Endodermal cell (in vitro differentiated cells): ENCODE measurements around the gene DCK. TPM values are rescaled to one million over a fixed set of nuclear protein-coding genes. Genes with fewer than 3 reads are reported as not detected.

Source experiments
- DNase-seq: peaks from one replicate; pipeline ENCODE4 v3.0.0-alpha.2; 2017
- H3K27ac ChIP-seq: 2 replicates; pipeline ENCODE4 v1.5.1; 2013; ENCODE audit warnings: mild to moderate bottlenecking, low read depth, low read length, moderate library complexity
- H3K27me3 ChIP-seq: 2 replicates; pipeline ENCODE4 v1.6.1; 2013; ENCODE audit warnings: mild to moderate bottlenecking, low read length, moderate library complexity; ENCODE audit not compliant: insufficient read depth, control insufficient read depth, poor library complexity, severe bottlenecking
- H3K36me3 ChIP-seq: 2 replicates; pipeline ENCODE4 v1.7.0; 2013; ENCODE audit warnings: mild to moderate bottlenecking, low read length, moderate library complexity; ENCODE audit not compliant: control insufficient read depth, insufficient read depth
- H3K4me1 ChIP-seq: one replicate; pipeline ENCODE4 v1.7.0; 2013; ENCODE audit warnings: low read length; ENCODE audit not compliant: control insufficient read depth, insufficient read depth
- H3K4me3 ChIP-seq: 2 replicates; pipeline ENCODE4 v1.5.1; 2013; ENCODE audit warnings: mild to moderate bottlenecking, low read length, moderate library complexity
- H3K9ac ChIP-seq: 2 replicates; pipeline ENCODE4 v1.6.1; 2013; ENCODE audit warnings: mild to moderate bottlenecking, low read length, moderate library complexity; ENCODE audit not compliant: poor library complexity, severe bottlenecking; ENCODE audit errors: extremely low read depth
- H3K9me3 ChIP-seq: 2 replicates; pipeline ENCODE4 v1.6.1; 2013; ENCODE audit warnings: mild to moderate bottlenecking, low read length, moderate library complexity; ENCODE audit not compliant: control insufficient read depth
- H3K27ac Mint-ChIP-seq: 2 replicates; pipeline ENCODE4 v1.8.0; 2020; ENCODE audit warnings: mixed read lengths
- H3K27me3 Mint-ChIP-seq: 2 replicates; pipeline ENCODE4 v1.8.0; 2021; ENCODE audit warnings: mild to moderate bottlenecking, mixed read lengths; ENCODE audit not compliant: insufficient read depth
- H3K36me3 Mint-ChIP-seq: 2 replicates; pipeline ENCODE4 v1.8.0; 2020; ENCODE audit warnings: low read depth, mixed read lengths
- H3K4me1 Mint-ChIP-seq: 2 replicates; pipeline ENCODE4 v1.8.0; 2020; ENCODE audit warnings: mixed read lengths
- H3K4me3 Mint-ChIP-seq: 2 replicates; pipeline ENCODE4 v1.8.0; 2020; ENCODE audit warnings: mild to moderate bottlenecking, moderate library complexity, mixed read lengths
- H3K9me3 Mint-ChIP-seq: 2 replicates; pipeline ENCODE4 v1.8.0; 2020; ENCODE audit warnings: mild to moderate bottlenecking, mixed read lengths
- CTCF ChIP-seq: fragments of 200-600 bp; sonication (generic); conservative IDR thresholded peaks from 2 replicates; pipeline ENCODE4 v1.5.0; 2021; ENCODE audit warnings: antibody characterized with exemption, mild to moderate bottlenecking
- WGBS, 2 experiments: methylation state at CpG; one replicate each; pipeline versions ENCODE4 v1.1.5 to v1.1.7; 2013; ENCODE audit warnings: missing lambda C conversion rate in 2 of 2, mixed read lengths in 1 of 2; ENCODE audit not compliant: insufficient coverage in 1 of 2, insufficient read length in 1 of 2; 5-methylcytosine and 5-hydroxymethylcytosine counted together
- long read RNA-seq, 4 experiments: library from polyadenylated mRNA in 2 of 4; library from RNA in 1 of 4; library from capped mRNA in 1 of 4; stranded (forward) in 3 of 4; unstranded in 1 of 4; transcript quantifications; one replicate each; pipeline ENCODE4 v2.0.0, GENCODE V29; 2020 to 2021; ENCODE audit warnings: inconsistent platforms in 1 of 4
- polyA plus RNA-seq, 2 experiments: library from polyadenylated mRNA; stranded (reverse); fragments of 50-300 nt; gene quantifications; one replicate each; pipeline ENCODE4 v1.2.3, GENCODE V29; 2013
- total RNA-seq, 2 donors: library from RNA; stranded (reverse); fragmentation: NEBNext Ultra II Directional in 1 of 2; extraction: Animal tissue kit (Norgen Biotek cat#: 25700) in 1 of 2; gene quantifications; 2 replicates in 1 of 2; 3 replicates in 1 of 2; pipeline ENCODE4 v1.2.1, GENCODE V29; 2021

Gene DCK
- 10 to 100 TPM; 15.3 to 26.1 TPM for total RNA-seq
- polyA plus RNA-seq (2013, experiment 1 of 2) = 38.0 TPM
- polyA plus RNA-seq (2013, experiment 2 of 2) = 41.7 TPM
- long read RNA-seq, experiment 1, transcript DCK-201 (7 exons, 2,716 nt) = major isoform, 13 of 27 reads
- long read RNA-seq, experiment 1, partial matches to known transcripts = 13 of 27 reads
- long read RNA-seq, experiment 1, other reads (novel, unspliced or antisense) = 1 of 27 reads
- long read RNA-seq, experiment 2, transcript DCK-202 (7 exons, 2,683 nt) = minor isoform, 6 of 93 reads
- long read RNA-seq, experiment 2, transcript DCK-201 (7 exons, 2,716 nt) = major isoform, 84 of 93 reads
- long read RNA-seq, experiment 2, partial matches to known transcripts = 0 of 93 reads
- long read RNA-seq, experiment 2, other reads (novel, unspliced or antisense) = 2 of 93 reads
- long read RNA-seq, experiment 3, transcript DCK-202 (7 exons, 2,683 nt) = minor isoform, 5 of 171 reads
- long read RNA-seq, experiment 3, transcript DCK-201 (7 exons, 2,716 nt) = major isoform, 156 of 171 reads
- long read RNA-seq, experiment 3, partial matches to known transcripts = 3 of 171 reads
- long read RNA-seq, experiment 3, other reads (novel, unspliced or antisense) = 7 of 171 reads
- long read RNA-seq, experiment 4, transcript DCK-201 (7 exons, 2,716 nt) = major isoform, 21 of 28 reads
- long read RNA-seq, experiment 4, partial matches to known transcripts = 4 of 28 reads
- long read RNA-seq, experiment 4, other reads (novel, unspliced or antisense) = 3 of 28 reads

- Mint-ChIP-seq H3K4me3 (peak within 1 kb of the TSS; percentile 88), H3K4me1 (peaks cover 27% of the 10 kb centered on the region), H3K27ac (peak within 1 kb of the TSS; percentile 94), H3K27me3 (no peaks in the 10 kb centered on the region), H3K9me3 (peaks cover 5% of the 10 kb centered on the region), H3K36me3 (peaks cover 12% of the 10 kb centered on the region)
- DNase-seq = peak; percentile 96
- peak within 1 kb of the TSS; percentile 86 for H3K9ac ChIP-seq
- 2 to 9% methylated on average over 19 to 74 of the region's 74 CpGs for WGBS, 2 experiments
- TF ChIP-seq CTCF = no peak
- H3K36me3 ChIP-seq = peaks cover 10% of the 10 kb centered on the region
- peak within 1 kb of the TSS; percentile 85 for H3K27ac ChIP-seq
- H3K9me3 ChIP-seq = peaks cover 3% of the 10 kb centered on the region
- H3K27me3 ChIP-seq = no peaks in the 10 kb centered on the region
- peak within 1 kb of the TSS; percentile 89 for H3K4me3 ChIP-seq
- no peaks in the 10 kb centered on the region for H3K4me1 ChIP-seq
These were observed at the start of gene DCK for GRCh38 chr4:70993181-70994068. Gene DCK, plus strand, starts transcription at chr4:70993649. Its CDS starts 187 bp downstream, at chr4:70993836.

- 61% methylated on average over 3 of the region's 3 CpGs; no CpG with 5 or more reads in 1 of the 2 experiments for WGBS, 2 experiments
- H3K36me3 ChIP-seq = no peaks in the 10 kb centered on the region
- DNase-seq = no peak
- peaks cover 4% of the 10 kb centered on the region for H3K4me1 Mint-ChIP-seq
- no peaks in the 10 kb centered on the region for H3K27me3 ChIP-seq
- H3K9ac ChIP-seq = no peak overlapping the region
- H3K9me3 ChIP-seq = no peaks in the 10 kb centered on the region
- peaks cover 12% of the 10 kb centered on the region for H3K36me3 Mint-ChIP-seq
- TF ChIP-seq CTCF = no peak
- no peaks in the 10 kb centered on the region for H3K4me1 ChIP-seq
- no peak overlapping the region for H3K4me3 ChIP-seq
- H3K27ac Mint-ChIP-seq = no peak overlapping the region
- no peaks in the 10 kb centered on the region for H3K27me3 Mint-ChIP-seq
- no peak overlapping the region for H3K27ac ChIP-seq
- H3K4me3 Mint-ChIP-seq = no peak overlapping the region
- H3K9me3 Mint-ChIP-seq = no peaks in the 10 kb centered on the region
These were observed 48.4 kb upstream of the DCK start for GRCh38 chr4:70945046-70945445.

GRCh38 chr4:70945452-70946055, 47.9 kb upstream of the DCK start:
- 86 to 91% methylated on average over 1 to 2 of the region's 3 CpGs for WGBS, 2 experiments
- H3K36me3 Mint-ChIP-seq = peaks cover 9% of the 10 kb centered on the region
- Histone ChIP-seq H3K4me1 (no peaks in the 10 kb centered on the region), H3K27ac (no peak overlapping the region), H3K9ac (no peak overlapping the region), H3K9me3 (no peaks in the 10 kb centered on the region), H3K4me3 (no peak overlapping the region), H3K27me3 (no peaks in the 10 kb centered on the region), H3K36me3 (no peaks in the 10 kb centered on the region)
- TF ChIP-seq CTCF = no peak
- no peak overlapping the region for H3K4me3 Mint-ChIP-seq
- H3K4me1 Mint-ChIP-seq = peaks cover 4% of the 10 kb centered on the region
- DNase-seq = no peak
- peak overlapping the region; percentile 9 for H3K27ac Mint-ChIP-seq
- H3K9me3 Mint-ChIP-seq = no peaks in the 10 kb centered on the region
- H3K27me3 Mint-ChIP-seq = no peaks in the 10 kb centered on the region
